ENCODE data around the gene ADAM23. TPM values are rescaled to one million over a fixed set of nuclear protein-coding genes. Genes with fewer than 3 reads are reported as not detected.

Gene ADAM23
- total and polyA plus RNA-seq, 4 donors: 0.12 to 0.51 (median 0.17) TPM; not detected in 1

DNA sequence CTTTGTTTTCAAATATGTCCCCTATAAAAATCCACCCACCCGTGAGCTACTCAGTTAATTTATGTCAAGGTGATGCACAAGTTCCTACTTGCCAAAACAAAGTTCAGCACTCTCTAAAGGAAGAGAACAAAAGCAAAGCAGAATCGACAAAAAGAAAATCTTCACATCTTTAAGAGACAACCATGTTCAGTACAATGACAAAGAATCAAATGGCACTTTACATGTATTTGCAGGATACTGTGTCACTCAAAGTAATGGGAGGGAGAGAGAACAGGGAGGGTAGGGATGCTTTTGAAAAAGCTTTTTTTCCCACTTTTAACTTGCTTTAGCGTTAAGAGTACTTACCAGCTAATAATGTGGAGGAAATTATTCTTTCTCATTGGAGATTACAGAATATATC, 159.9 kb downstream of the ADAM23 start:
- Histone ChIP-seq H3K27me3 (ENCODE audit: control insufficient read depth in 4 of 4, insufficient read depth in 4 of 4, low read length in 3 of 4) (peaks cover 0 to 5% (median 0%) of the 10 kb centered on the region in 4 donors), H3K9ac (ENCODE audit: low read depth in 1 of 2, low read length in 2 of 2) (no peak overlapping the region), H3K27ac (ENCODE audit: low read depth in 1 of 2, low read length in 2 of 2) (no peak overlapping the region), H3K4me3 (ENCODE audit: low read depth in 1 of 3, low read length in 3 of 3) (no peak overlapping the region), H3K9me3 (ENCODE audit: control insufficient read depth in 4 of 4, low read length in 3 of 4) (no peaks in the 10 kb centered on the region), H3K4me1 (ENCODE audit: control insufficient read depth in 4 of 4, insufficient read depth in 4 of 4, low read length in 3 of 4) (no peaks in the 10 kb centered on the region), H3K36me3 (ENCODE audit: control insufficient read depth in 4 of 4, insufficient read depth in 3 of 4, low read depth in 1 of 4, low read length in 3 of 4) (no peaks in the 10 kb centered on the region)
- 81% methylated on average over 3 of the region's 3 CpGs for WGBS
- DNase-seq (ENCODE audit: low spot score): no peak
- TF ChIP-seq NR2F2 (IDR thresholded peaks at IDR 0.05) (no peak), FOXA1 (IDR thresholded peaks at IDR 0.05) (no peak), JUND (IDR thresholded peaks at IDR 0.05) (no peak), HNF4G (IDR thresholded peaks at IDR 0.05) (no peak), SP1 (IDR thresholded peaks at IDR 0.05) (no peak), FOXA2 (IDR thresholded peaks at IDR 0.05) (no peak), HNF4A (conservative IDR thresholded peaks at IDR 0.05) (no peak), EGR1 (IDR thresholded peaks at IDR 0.05; ENCODE audit: low read depth in 2 of 2) (no peak), TAF1 (conservative IDR thresholded peaks at IDR 0.05) (no peak), GABPA (IDR thresholded peaks at IDR 0.05 in 1 of 2, conservative IDR thresholded peaks at IDR 0.05 in 1 of 2) (no peak), RAD21 (IDR thresholded peaks at IDR 0.05) (no peak)
- TF ChIP-seq, protein P1, sequence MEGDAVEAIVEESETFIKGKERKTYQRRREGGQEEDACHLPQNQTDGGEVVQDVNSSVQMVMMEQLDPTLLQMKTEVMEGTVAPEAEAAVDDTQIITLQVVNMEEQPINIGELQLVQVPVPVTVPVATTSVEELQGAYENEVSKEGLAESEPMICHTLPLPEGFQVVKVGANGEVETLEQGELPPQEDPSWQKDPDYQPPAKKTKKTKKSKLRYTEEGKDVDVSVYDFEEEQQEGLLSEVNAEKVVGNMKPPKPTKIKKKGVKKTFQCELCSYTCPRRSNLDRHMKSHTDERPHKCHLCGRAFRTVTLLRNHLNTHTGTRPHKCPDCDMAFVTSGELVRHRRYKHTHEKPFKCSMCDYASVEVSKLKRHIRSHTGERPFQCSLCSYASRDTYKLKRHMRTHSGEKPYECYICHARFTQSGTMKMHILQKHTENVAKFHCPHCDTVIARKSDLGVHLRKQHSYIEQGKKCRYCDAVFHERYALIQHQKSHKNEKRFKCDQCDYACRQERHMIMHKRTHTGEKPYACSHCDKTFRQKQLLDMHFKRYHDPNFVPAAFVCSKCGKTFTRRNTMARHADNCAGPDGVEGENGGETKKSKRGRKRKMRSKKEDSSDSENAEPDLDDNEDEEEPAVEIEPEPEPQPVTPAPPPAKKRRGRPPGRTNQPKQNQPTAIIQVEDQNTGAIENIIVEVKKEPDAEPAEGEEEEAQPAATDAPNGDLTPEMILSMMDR (IDR thresholded peaks at IDR 0.05; ENCODE audit: low read depth, low read length, missing input control): no peak
- TF ChIP-seq, protein P2, sequence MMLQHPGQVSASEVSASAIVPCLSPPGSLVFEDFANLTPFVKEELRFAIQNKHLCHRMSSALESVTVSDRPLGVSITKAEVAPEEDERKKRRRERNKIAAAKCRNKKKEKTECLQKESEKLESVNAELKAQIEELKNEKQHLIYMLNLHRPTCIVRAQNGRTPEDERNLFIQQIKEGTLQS (IDR thresholded peaks at IDR 0.05): no peak
- TF ChIP-seq, protein P3, sequence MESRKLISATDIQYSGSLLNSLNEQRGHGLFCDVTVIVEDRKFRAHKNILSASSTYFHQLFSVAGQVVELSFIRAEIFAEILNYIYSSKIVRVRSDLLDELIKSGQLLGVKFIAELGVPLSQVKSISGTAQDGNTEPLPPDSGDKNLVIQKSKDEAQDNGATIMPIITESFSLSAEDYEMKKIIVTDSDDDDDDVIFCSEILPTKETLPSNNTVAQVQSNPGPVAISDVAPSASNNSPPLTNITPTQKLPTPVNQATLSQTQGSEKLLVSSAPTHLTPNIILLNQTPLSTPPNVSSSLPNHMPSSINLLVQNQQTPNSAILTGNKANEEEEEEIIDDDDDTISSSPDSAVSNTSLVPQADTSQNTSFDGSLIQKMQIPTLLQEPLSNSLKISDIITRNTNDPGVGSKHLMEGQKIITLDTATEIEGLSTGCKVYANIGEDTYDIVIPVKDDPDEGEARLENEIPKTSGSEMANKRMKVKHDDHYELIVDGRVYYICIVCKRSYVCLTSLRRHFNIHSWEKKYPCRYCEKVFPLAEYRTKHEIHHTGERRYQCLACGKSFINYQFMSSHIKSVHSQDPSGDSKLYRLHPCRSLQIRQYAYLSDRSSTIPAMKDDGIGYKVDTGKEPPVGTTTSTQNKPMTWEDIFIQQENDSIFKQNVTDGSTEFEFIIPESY (IDR thresholded peaks at IDR 0.05): no peak
- TF ChIP-seq, protein P4, sequence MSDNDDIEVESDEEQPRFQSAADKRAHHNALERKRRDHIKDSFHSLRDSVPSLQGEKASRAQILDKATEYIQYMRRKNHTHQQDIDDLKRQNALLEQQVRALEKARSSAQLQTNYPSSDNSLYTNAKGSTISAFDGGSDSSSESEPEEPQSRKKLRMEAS (IDR thresholded peaks at IDR 0.05): no peak
- TF ChIP-seq, protein P5, sequence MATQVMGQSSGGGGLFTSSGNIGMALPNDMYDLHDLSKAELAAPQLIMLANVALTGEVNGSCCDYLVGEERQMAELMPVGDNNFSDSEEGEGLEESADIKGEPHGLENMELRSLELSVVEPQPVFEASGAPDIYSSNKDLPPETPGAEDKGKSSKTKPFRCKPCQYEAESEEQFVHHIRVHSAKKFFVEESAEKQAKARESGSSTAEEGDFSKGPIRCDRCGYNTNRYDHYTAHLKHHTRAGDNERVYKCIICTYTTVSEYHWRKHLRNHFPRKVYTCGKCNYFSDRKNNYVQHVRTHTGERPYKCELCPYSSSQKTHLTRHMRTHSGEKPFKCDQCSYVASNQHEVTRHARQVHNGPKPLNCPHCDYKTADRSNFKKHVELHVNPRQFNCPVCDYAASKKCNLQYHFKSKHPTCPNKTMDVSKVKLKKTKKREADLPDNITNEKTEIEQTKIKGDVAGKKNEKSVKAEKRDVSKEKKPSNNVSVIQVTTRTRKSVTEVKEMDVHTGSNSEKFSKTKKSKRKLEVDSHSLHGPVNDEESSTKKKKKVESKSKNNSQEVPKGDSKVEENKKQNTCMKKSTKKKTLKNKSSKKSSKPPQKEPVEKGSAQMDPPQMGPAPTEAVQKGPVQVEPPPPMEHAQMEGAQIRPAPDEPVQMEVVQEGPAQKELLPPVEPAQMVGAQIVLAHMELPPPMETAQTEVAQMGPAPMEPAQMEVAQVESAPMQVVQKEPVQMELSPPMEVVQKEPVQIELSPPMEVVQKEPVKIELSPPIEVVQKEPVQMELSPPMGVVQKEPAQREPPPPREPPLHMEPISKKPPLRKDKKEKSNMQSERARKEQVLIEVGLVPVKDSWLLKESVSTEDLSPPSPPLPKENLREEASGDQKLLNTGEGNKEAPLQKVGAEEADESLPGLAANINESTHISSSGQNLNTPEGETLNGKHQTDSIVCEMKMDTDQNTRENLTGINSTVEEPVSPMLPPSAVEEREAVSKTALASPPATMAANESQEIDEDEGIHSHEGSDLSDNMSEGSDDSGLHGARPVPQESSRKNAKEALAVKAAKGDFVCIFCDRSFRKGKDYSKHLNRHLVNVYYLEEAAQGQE (IDR thresholded peaks at IDR 0.05): no peak

DNA sequence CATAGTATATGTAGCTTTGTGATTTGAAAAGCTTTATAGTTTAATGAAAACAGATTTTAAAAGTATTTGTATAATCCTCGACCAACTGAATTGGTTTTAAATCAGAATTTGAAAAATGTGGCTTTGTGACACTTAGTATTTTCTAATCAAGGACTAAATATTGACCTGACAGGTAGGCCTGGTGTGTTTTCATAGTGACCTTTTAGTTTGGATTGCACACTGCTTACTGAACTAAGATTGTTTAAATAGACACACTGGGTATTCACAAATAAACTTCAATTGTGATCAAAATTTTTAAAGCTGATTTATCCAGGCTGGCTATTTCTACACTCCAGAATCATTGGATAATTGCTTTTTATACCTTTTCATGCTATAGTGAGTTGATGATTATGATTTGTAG, 167.1 kb downstream of the ADAM23 start:
- Histone ChIP-seq H3K36me3 (ENCODE audit: control insufficient read depth in 4 of 4, insufficient read depth in 3 of 4, low read depth in 1 of 4, low read length in 3 of 4) (no peaks in the 10 kb centered on the region), H3K27ac (ENCODE audit: low read depth in 1 of 2, low read length in 2 of 2) (no peak overlapping the region), H3K27me3 (ENCODE audit: control insufficient read depth in 4 of 4, insufficient read depth in 4 of 4, low read length in 3 of 4) (peaks cover 0 to 5% (median 0%) of the 10 kb centered on the region in 4 donors), H3K9ac (ENCODE audit: low read depth in 1 of 2, low read length in 2 of 2) (no peak overlapping the region), H3K9me3 (ENCODE audit: control insufficient read depth in 4 of 4, low read length in 3 of 4) (no peaks in the 10 kb centered on the region), H3K4me1 (ENCODE audit: control insufficient read depth in 4 of 4, insufficient read depth in 4 of 4, low read length in 3 of 4) (no peaks in the 10 kb centered on the region), H3K4me3 (ENCODE audit: low read depth in 1 of 3, low read length in 3 of 3) (no peak overlapping the region)
- 45% methylated on average over 1 of the region's 1 CpG for WGBS
- no peak for DNase-seq (ENCODE audit: low spot score)
- TF ChIP-seq NR2F2 (IDR thresholded peaks at IDR 0.05): no peak
- no peak for TF ChIP-seq GABPA (IDR thresholded peaks at IDR 0.05 in 1 of 2, conservative IDR thresholded peaks at IDR 0.05 in 1 of 2)
- TF ChIP-seq, protein P1 (IDR thresholded peaks at IDR 0.05; ENCODE audit: low read depth, low read length, missing input control): no peak
- TF ChIP-seq FOXA1 (IDR thresholded peaks at IDR 0.05): no peak
- no peak for TF ChIP-seq JUND (IDR thresholded peaks at IDR 0.05)
- TF ChIP-seq EGR1 (IDR thresholded peaks at IDR 0.05; ENCODE audit: low read depth in 2 of 2): no peak
- TF ChIP-seq, protein P3 (IDR thresholded peaks at IDR 0.05): no peak

Data from liver (tissue), 9 donors.